ENCODE measurements around the gene UBE2S. TPM values are rescaled to one million over a fixed set of nuclear protein-coding genes. Genes with fewer than 3 reads are reported as not detected.
"Not testable (repeated sequence)": the region's sequence is repeated elsewhere in the genome, so short reads cannot be mapped to it uniquely, and the experiment has no call there.

UBE2S gene
- total RNA-seq, 1 donor from 2014 or later = 38.2 TPM

GRCh38 chr19:55410168-55410567, 2.6 kb upstream of the UBE2S start:
- H3K36me3 ChIP-seq (ENCODE audit: control insufficient read depth, insufficient read depth, low read length) = peaks cover 4% of the 10 kb centered on the region
- no peak for DNase-seq (ENCODE audit: low read depth)
- H3K4me3 ChIP-seq (ENCODE audit: low read depth, low read length) = no peak overlapping the region
- TF ChIP-seq CTCF (IDR thresholded peaks at IDR 0.05; ENCODE audit: insufficient read depth, low read length, severe bottlenecking) = no peak
- FAIRE-seq = no peak
- H3K27me3 ChIP-seq (ENCODE audit: control insufficient read depth, insufficient read depth, low read length) = no peaks in the 10 kb centered on the region

GRCh38 chr19:55409179-55409578, 1.6 kb upstream of the UBE2S start:
- H3K4me3 ChIP-seq (ENCODE audit: low read depth, low read length); DNase-seq (ENCODE audit: low read depth); FAIRE-seq; H3K27me3 ChIP-seq (ENCODE audit: control insufficient read depth, insufficient read depth, low read length); H3K36me3 ChIP-seq (ENCODE audit: control insufficient read depth, insufficient read depth, low read length): not testable (repeated sequence)

- H3K4me3 ChIP-seq (ENCODE audit: low read depth, low read length) = peak overlapping the region; percentile 76
- H3K36me3 ChIP-seq (ENCODE audit: control insufficient read depth, insufficient read depth, low read length) = peaks cover 8% of the 10 kb centered on the region
- no peak for FAIRE-seq
- no peaks in the 10 kb centered on the region for H3K27me3 ChIP-seq (ENCODE audit: control insufficient read depth, insufficient read depth, low read length)
- no peak for TF ChIP-seq CTCF (IDR thresholded peaks at IDR 0.05; ENCODE audit: insufficient read depth, low read length, severe bottlenecking)
- no peak for DNase-seq (ENCODE audit: low read depth)
These were observed 915 bp upstream of the UBE2S start for GRCh38 chr19:55408533-55408872.

- peak overlapping the region; percentile 76 for H3K4me3 ChIP-seq (ENCODE audit: low read depth, low read length)
- no peak for TF ChIP-seq CTCF (IDR thresholded peaks at IDR 0.05; ENCODE audit: insufficient read depth, low read length, severe bottlenecking)
- H3K27me3 ChIP-seq (ENCODE audit: control insufficient read depth, insufficient read depth, low read length) = no peaks in the 10 kb centered on the region
- H3K36me3 ChIP-seq (ENCODE audit: control insufficient read depth, insufficient read depth, low read length) = peaks cover 10% of the 10 kb centered on the region
- peak; percentile 94 for DNase-seq (ENCODE audit: low read depth)
- FAIRE-seq = no peak
These were observed 378 bp upstream of the UBE2S start for GRCh38 chr19:55407800-55408532.

- FAIRE-seq (no peak), DNase-seq (ENCODE audit: low read depth) (no peak)
- peaks cover 17% of the 10 kb centered on the region for H3K36me3 ChIP-seq (ENCODE audit: control insufficient read depth, insufficient read depth, low read length)
- H3K27me3 ChIP-seq (ENCODE audit: control insufficient read depth, insufficient read depth, low read length) = no peaks in the 10 kb centered on the region
- no peak for TF ChIP-seq CTCF (IDR thresholded peaks at IDR 0.05; ENCODE audit: insufficient read depth, low read length, severe bottlenecking)
- peak overlapping the region; percentile 76 for H3K4me3 ChIP-seq (ENCODE audit: low read depth, low read length)
These were observed 600 bp downstream of the UBE2S start for GRCh38 chr19:55406826-55407549.

GRCh38 chr19:55406091-55406825, 1.3 kb downstream of the UBE2S start:
- no peak for DNase-seq (ENCODE audit: low read depth)
- TF ChIP-seq CTCF (IDR thresholded peaks at IDR 0.05; ENCODE audit: insufficient read depth, low read length, severe bottlenecking) = no peak
- H3K36me3 ChIP-seq (ENCODE audit: control insufficient read depth, insufficient read depth, low read length) = peaks cover 20% of the 10 kb centered on the region
- no peak overlapping the region for H3K4me3 ChIP-seq (ENCODE audit: low read depth, low read length)
- H3K27me3 ChIP-seq (ENCODE audit: control insufficient read depth, insufficient read depth, low read length) = no peaks in the 10 kb centered on the region
- no peak for FAIRE-seq
